ENCODE data around the gene GNPDA1. TPM values are rescaled to one million over a fixed set of nuclear protein-coding genes. Genes with fewer than 3 reads are reported as not detected.

GNPDA1 gene
- polyA plus RNA-seq, 4 donors, result 43.4 to 70.2 (median 60.1) TPM

DNA sequence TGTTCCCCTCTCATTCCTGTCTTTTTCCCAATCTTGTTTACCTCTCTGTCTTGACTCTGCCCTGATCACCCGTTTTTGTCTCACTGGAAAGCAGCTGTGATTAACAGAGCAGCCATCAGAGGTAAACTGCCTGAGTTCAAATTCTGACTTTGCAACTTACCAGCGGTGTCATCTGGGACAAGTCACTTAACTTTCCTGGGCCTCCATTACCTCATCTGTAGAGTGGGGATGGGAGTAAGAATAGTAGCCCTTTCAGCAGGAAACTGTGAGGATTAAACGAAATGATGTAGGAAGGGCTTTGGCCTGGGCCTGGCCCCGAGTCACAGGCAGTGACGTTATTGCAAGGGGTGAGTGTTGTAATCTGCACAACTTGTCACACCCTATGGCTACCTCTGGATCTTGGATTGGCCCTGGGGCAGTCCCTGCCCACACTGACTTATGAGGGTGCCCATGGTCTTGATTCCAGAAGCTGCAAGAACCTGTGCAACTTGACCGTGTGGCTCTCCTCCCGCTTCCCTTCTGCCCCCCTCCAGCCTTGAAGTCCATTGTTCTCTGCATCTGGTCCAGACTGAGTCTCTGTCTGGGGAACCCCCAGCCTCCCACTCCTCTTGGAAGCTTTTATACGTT lies 54.2 kb downstream of the GNPDA1 start:
- DNase-seq (ENCODE audit: low read depth in 4 of 4, low spot score in 3 of 4), result no peak

- DNase-seq (ENCODE audit: low read depth in 4 of 4, low spot score in 3 of 4), result peak in 2 of 4 donors; percentile 50 to 61
Measured at GRCh38 chr5:141958113-141958512, 54.7 kb downstream of the GNPDA1 start, which contains the start of gene PCDH12. PCDH12 (minus strand) TSS chr5:141958202; CDS start chr5:141957851, 351 bp downstream.

- DNase-seq (ENCODE audit: low read depth in 4 of 4, low spot score in 3 of 4), result no peak
Measured at GRCh38 chr5:141957367-141957996, 55.3 kb downstream of the GNPDA1 start.

DNA sequence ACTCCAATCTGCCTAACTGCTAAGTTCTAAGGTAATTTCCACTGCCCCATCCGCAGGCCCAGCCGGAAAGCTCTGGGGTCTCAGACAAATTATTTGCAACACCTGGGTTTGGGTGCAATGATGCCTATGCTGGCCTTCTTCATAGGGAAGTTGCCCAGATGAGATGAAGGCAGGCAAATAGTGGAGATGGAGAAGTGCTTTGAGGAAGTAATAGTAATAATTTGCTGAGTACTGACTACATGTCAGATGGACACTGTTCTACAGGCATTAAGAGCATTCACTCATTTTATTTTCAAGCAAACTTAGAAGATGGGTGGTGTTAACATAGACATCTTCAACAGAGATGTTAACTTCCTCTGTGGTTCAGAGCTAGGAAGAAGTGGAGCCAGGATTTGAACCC lies 58.6 kb downstream of the GNPDA1 start:
- DNase-seq (ENCODE audit: low read depth in 4 of 4, low spot score in 3 of 4), result no peak

GRCh38 chr5:141952020-141952419 lies 60.8 kb downstream of the GNPDA1 start:
- DNase-seq (ENCODE audit: low read depth in 4 of 4, low spot score in 3 of 4), result no peak

- DNase-seq (ENCODE audit: low read depth in 4 of 4, low spot score in 3 of 4), result peak in 1 of 4 donors; percentile 40
Measured at GRCh38 chr5:141951332-141951781, 61.5 kb downstream of the GNPDA1 start.

Other genes with a start within 250 kb of the GNPDA1 start
- 10 to 100 TPM in 3 of 4 donors, 1 to 10 TPM in 1; 8.8 to 24.9 (median 23.2) TPM for gene PCDH1, start 134.6 kb downstream of the GNPDA1 start, polyA plus RNA-seq (ENCODE audit: insufficient read length in 4 of 4)
- gene DELE1, start 89.2 kb downstream of the GNPDA1 start, polyA plus RNA-seq (ENCODE audit: insufficient read length in 4 of 4), result 100 to 1,000 TPM in 2 of 4 donors, 10 to 100 TPM in 2; 87.1 to 130 (median 101) TPM
- 10 to 100 TPM; 13.9 to 16.5 (median 14.3) TPM for gene PCDH12, start 54.8 kb downstream of the GNPDA1 start, polyA plus RNA-seq (ENCODE audit: insufficient read length in 4 of 4)
- 10 to 100 TPM; 48.6 to 71.5 (median 61.4) TPM for gene RNF14, start 43.9 kb downstream of the GNPDA1 start, polyA plus RNA-seq (ENCODE audit: insufficient read length in 4 of 4)
- 100 to 1,000 TPM; 116 to 154 (median 136) TPM for gene NDFIP1, start 95.8 kb upstream of the GNPDA1 start, polyA plus RNA-seq (ENCODE audit: insufficient read length in 4 of 4)